H1 (cell line): Measurements from ENCODE around the gene COG4.

Experiments
- BACH1 ChIP-seq: IDR thresholded peaks from 2 replicates; pipeline ENCODE4 v1.6.1; 2012; ENCODE audit warnings: low read length, improper control_type of control experiment
- BRCA1 ChIP-seq: IDR thresholded peaks from 2 replicates; pipeline ENCODE4 v1.6.1; 2012; ENCODE audit warnings: low read depth, low read length, improper control_type of control experiment
- EGR1 ChIP-seq: IDR thresholded peaks from 2 replicates; pipeline ENCODE4 v1.6.1; 2011; ENCODE audit warnings: low read depth, low read length, borderline replicate concordance
- EP300 ChIP-seq, 2 experiments: IDR thresholded peaks; 1 replicate in 1 of 2; 2 replicates in 1 of 2; pipeline ENCODE4 v1.6.1; 2011 to 2012; ENCODE audit warnings: low read depth in 2 of 2, low read length in 2 of 2, mild to moderate bottlenecking in 2 of 2, borderline replicate concordance in 1 of 2, inconsistent platforms in 1 of 2, moderate library complexity in 1 of 2
- JUND ChIP-seq: IDR thresholded peaks from 2 replicates; pipeline ENCODE4 v1.6.1; 2011; ENCODE audit warnings: mild to moderate bottlenecking, improper control_type of control experiment, low read length
- MAX ChIP-seq: IDR thresholded peaks from 2 replicates; pipeline ENCODE4 v1.6.1; 2012; ENCODE audit warnings: inconsistent platforms
- PHF8 ChIP-seq: fragments of 200-600 bp; sonication (generic); conservative IDR thresholded peaks from 2 replicates; pipeline ENCODE4 v1.7.1; 2012; ENCODE audit warnings: low read depth, mild to moderate bottlenecking, inconsistent platforms, low read length, moderate library complexity
- RAD21 ChIP-seq, 2 experiments: IDR thresholded peaks in 1 of 2; conservative IDR thresholded peaks in 1 of 2; 2 replicates each; pipeline ENCODE4 v1.6.1; 2011; ENCODE audit warnings: low read depth in 2 of 2, low read length in 2 of 2, improper control_type of control experiment in 1 of 2, inconsistent platforms in 1 of 2, mild to moderate bottlenecking in 1 of 2, moderate library complexity in 1 of 2
- SP4 ChIP-seq: IDR thresholded peaks from 2 replicates; pipeline ENCODE4 v1.6.1; 2012; ENCODE audit warnings: low read length, inconsistent platforms
- TAF1 ChIP-seq: IDR thresholded peaks from 2 replicates; pipeline ENCODE4 v1.6.1; 2011; ENCODE audit warnings: mild to moderate bottlenecking, low read depth, low read length

- no peak for TF ChIP-seq JUND
- no peak for TF ChIP-seq RAD21 (IDR thresholded peaks at IDR 0.05 in 1 of 2, conservative IDR thresholded peaks at IDR 0.05 in 1 of 2; ENCODE audit: low read depth in 2 of 2, low read length in 2 of 2)
- TF ChIP-seq MAX = no peak
- TF ChIP-seq SP4 = no peak
- no peak for TF ChIP-seq BRCA1
- no peak for TF ChIP-seq EGR1
- no peak for TF ChIP-seq BACH1
- no peak for TF ChIP-seq PHF8
- no peak for TF ChIP-seq EP300 (IDR thresholded peaks at IDR 0.05; ENCODE audit: borderline replicate concordance in 1 of 2, low read depth in 2 of 2, low read length in 2 of 2)
- no peak for TF ChIP-seq TAF1
Observed at GRCh38 chr16:70490261-70490660, 33.1 kb downstream of the COG4 start.
